Endodermal cell (in vitro differentiated cells): ENCODE measurements around the gene ACTL10. TPM values are rescaled to one million over a fixed set of nuclear protein-coding genes. Genes with fewer than 3 reads are reported as not detected.

ENCODE experiments used
- DNase-seq: peaks from one replicate; pipeline ENCODE4 v3.0.0-alpha.2; 2017
- H3K27ac ChIP-seq: 2 replicates; pipeline ENCODE4 v1.5.1; 2013; ENCODE audit warnings: mild to moderate bottlenecking, low read depth, low read length, moderate library complexity
- H3K27me3 ChIP-seq: 2 replicates; pipeline ENCODE4 v1.6.1; 2013; ENCODE audit warnings: mild to moderate bottlenecking, low read length, moderate library complexity; ENCODE audit not compliant: insufficient read depth, control insufficient read depth, poor library complexity, severe bottlenecking
- H3K36me3 ChIP-seq: 2 replicates; pipeline ENCODE4 v1.7.0; 2013; ENCODE audit warnings: mild to moderate bottlenecking, low read length, moderate library complexity; ENCODE audit not compliant: control insufficient read depth, insufficient read depth
- H3K4me1 ChIP-seq: one replicate; pipeline ENCODE4 v1.7.0; 2013; ENCODE audit warnings: low read length; ENCODE audit not compliant: control insufficient read depth, insufficient read depth
- H3K4me3 ChIP-seq: 2 replicates; pipeline ENCODE4 v1.5.1; 2013; ENCODE audit warnings: mild to moderate bottlenecking, low read length, moderate library complexity
- H3K9ac ChIP-seq: 2 replicates; pipeline ENCODE4 v1.6.1; 2013; ENCODE audit warnings: mild to moderate bottlenecking, low read length, moderate library complexity; ENCODE audit not compliant: poor library complexity, severe bottlenecking; ENCODE audit errors: extremely low read depth
- H3K9me3 ChIP-seq: 2 replicates; pipeline ENCODE4 v1.6.1; 2013; ENCODE audit warnings: mild to moderate bottlenecking, low read length, moderate library complexity; ENCODE audit not compliant: control insufficient read depth
- H3K27ac Mint-ChIP-seq: 2 replicates; pipeline ENCODE4 v1.8.0; 2020; ENCODE audit warnings: mixed read lengths
- H3K27me3 Mint-ChIP-seq: 2 replicates; pipeline ENCODE4 v1.8.0; 2021; ENCODE audit warnings: mild to moderate bottlenecking, mixed read lengths; ENCODE audit not compliant: insufficient read depth
- H3K36me3 Mint-ChIP-seq: 2 replicates; pipeline ENCODE4 v1.8.0; 2020; ENCODE audit warnings: low read depth, mixed read lengths
- H3K4me1 Mint-ChIP-seq: 2 replicates; pipeline ENCODE4 v1.8.0; 2020; ENCODE audit warnings: mixed read lengths
- H3K4me3 Mint-ChIP-seq: 2 replicates; pipeline ENCODE4 v1.8.0; 2020; ENCODE audit warnings: mild to moderate bottlenecking, moderate library complexity, mixed read lengths
- H3K9me3 Mint-ChIP-seq: 2 replicates; pipeline ENCODE4 v1.8.0; 2020; ENCODE audit warnings: mild to moderate bottlenecking, mixed read lengths
- WGBS, 2 experiments: methylation state at CpG; one replicate each; pipeline versions ENCODE4 v1.1.5 to v1.1.7; 2013; ENCODE audit warnings: missing lambda C conversion rate in 2 of 2, mixed read lengths in 1 of 2; ENCODE audit not compliant: insufficient coverage in 1 of 2, insufficient read length in 1 of 2; 5-methylcytosine and 5-hydroxymethylcytosine counted together
- total RNA-seq, 2 donors: library from RNA; stranded (reverse); fragmentation: NEBNext Ultra II Directional in 1 of 2; extraction: Animal tissue kit (Norgen Biotek cat#: 25700) in 1 of 2; gene quantifications; 2 replicates in 1 of 2; 3 replicates in 1 of 2; pipeline ENCODE4 v1.2.1, GENCODE V29; 2021
- TF ChIP-seq, protein P1 (sequence below): fragments of 200-600 bp; sonication (generic); conservative IDR thresholded peaks from 2 replicates; pipeline ENCODE4 v1.5.0; 2021; ENCODE audit warnings: antibody characterized with exemption, mild to moderate bottlenecking

The ACTL10 gene
- total RNA-seq, 2 donors from 2014 or later, result 0.42 TPM; not detected in 1

DNA sequence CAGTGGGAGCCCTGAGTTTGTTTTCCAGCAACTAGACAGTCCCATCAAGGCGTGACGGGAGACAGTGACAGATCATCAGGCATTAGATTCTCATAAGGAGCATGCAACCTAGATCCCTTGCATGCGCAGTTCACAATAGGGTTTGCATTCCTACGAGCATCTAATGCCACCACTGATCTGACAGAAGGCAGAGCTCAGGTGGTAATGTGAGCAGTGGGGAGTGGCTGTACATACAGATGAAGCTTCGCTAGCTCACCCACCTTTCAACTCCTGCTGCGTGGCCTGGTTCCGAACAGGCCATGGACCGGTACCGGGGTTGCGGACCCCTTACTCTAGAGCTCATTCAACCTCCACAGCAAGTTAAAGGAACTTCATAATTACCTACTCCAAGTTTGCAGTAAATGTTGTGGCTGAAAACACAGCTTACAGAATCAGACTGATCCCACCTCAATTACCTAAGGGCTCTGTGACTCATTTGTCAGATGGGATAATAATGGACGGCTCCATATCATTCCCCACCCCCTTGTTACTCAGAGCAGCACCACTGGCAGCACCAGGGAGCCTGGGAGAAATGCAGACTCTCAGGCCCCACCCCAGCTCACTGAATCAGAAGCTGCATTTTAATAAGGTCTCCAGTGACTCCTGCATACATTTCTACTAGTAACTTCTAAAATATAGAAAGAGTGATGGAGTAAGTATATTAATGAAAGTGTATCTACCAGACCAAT is 37.6 kb downstream of the ACTL10 start:
- H3K4me3 Mint-ChIP-seq, result no peak overlapping the region
- Histone ChIP-seq H3K27ac (no peak overlapping the region), H3K4me3 (no peak overlapping the region), H3K9ac (no peak overlapping the region), H3K4me1 (no peaks in the 10 kb centered on the region), H3K27me3 (no peaks in the 10 kb centered on the region), H3K9me3 (no peaks in the 10 kb centered on the region), H3K36me3 (no peaks in the 10 kb centered on the region)
- no peaks in the 10 kb centered on the region for H3K4me1 Mint-ChIP-seq
- TF ChIP-seq, protein P1, sequence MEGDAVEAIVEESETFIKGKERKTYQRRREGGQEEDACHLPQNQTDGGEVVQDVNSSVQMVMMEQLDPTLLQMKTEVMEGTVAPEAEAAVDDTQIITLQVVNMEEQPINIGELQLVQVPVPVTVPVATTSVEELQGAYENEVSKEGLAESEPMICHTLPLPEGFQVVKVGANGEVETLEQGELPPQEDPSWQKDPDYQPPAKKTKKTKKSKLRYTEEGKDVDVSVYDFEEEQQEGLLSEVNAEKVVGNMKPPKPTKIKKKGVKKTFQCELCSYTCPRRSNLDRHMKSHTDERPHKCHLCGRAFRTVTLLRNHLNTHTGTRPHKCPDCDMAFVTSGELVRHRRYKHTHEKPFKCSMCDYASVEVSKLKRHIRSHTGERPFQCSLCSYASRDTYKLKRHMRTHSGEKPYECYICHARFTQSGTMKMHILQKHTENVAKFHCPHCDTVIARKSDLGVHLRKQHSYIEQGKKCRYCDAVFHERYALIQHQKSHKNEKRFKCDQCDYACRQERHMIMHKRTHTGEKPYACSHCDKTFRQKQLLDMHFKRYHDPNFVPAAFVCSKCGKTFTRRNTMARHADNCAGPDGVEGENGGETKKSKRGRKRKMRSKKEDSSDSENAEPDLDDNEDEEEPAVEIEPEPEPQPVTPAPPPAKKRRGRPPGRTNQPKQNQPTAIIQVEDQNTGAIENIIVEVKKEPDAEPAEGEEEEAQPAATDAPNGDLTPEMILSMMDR, result no peak
- H3K36me3 Mint-ChIP-seq, result peaks cover 5% of the 10 kb centered on the region
- WGBS, 2 experiments, result 90 to 97% methylated on average over 8 to 11 of the region's 11 CpGs
- H3K9me3 Mint-ChIP-seq, result peaks cover 42% of the 10 kb centered on the region
- no peak for DNase-seq
- no peak overlapping the region for H3K27ac Mint-ChIP-seq
- H3K27me3 Mint-ChIP-seq, result peaks cover 4% of the 10 kb centered on the region

DNA sequence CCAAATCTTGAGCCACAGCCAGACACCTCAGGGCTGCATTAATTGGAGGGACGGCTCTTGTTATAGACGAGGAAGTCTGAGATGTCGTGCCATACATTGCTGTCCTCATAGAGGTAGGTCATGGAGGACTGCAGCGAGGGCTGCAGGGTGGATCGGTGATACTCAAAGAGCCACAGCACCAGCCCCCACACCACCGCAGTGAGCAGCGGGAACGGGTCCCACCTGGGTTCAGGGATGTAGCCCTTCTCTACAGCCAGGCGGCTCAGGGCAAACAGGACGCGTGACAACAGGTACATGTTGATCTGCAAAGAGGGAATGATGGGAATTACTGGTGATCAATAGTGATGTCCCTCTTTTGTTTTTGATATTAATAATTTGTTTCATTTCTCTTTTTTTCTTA is 40.9 kb downstream of the ACTL10 start:
- 80 to 89% methylated on average over 4 to 11 of the region's 11 CpGs for WGBS, 2 experiments
- H3K27ac ChIP-seq, result no peak overlapping the region
- Mint-ChIP-seq H3K27ac (no peak overlapping the region), H3K9me3 (peaks cover 19% of the 10 kb centered on the region), H3K4me3 (no peak overlapping the region), H3K4me1 (no peaks in the 10 kb centered on the region), H3K27me3 (no peaks in the 10 kb centered on the region), H3K36me3 (no peaks in the 10 kb centered on the region)
- H3K27me3 ChIP-seq, result no peaks in the 10 kb centered on the region
- TF ChIP-seq, protein P1, result no peak
- DNase-seq, result no peak
- no peaks in the 10 kb centered on the region for H3K36me3 ChIP-seq
- no peaks in the 10 kb centered on the region for H3K4me1 ChIP-seq
- no peak overlapping the region for H3K9ac ChIP-seq
- H3K9me3 ChIP-seq, result no peaks in the 10 kb centered on the region
- H3K4me3 ChIP-seq, result no peak overlapping the region

DNA sequence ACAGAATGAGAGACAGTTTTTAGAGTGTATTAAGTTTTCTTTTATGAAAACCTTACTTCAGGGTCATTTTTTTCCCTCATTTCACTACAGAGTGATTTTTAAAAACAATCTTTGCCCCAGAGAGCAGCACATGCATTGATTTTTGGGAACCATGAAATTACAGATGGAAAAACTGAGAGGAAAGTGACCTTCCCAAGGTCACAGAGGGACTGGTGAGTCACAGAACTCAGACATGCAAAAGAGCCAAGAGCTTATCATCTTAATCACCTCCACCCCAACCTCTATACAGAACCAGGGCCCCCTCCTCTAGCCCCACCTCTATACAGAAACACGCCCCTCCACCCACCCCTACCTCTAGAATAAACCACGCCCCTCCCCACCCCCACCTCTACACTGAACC is 42.7 kb downstream of the ACTL10 start:
- H3K36me3 ChIP-seq, result no peaks in the 10 kb centered on the region
- TF ChIP-seq, protein P1, result no peak
- Mint-ChIP-seq H3K9me3 (peaks cover 3% of the 10 kb centered on the region), H3K27ac (no peak overlapping the region), H3K4me3 (no peak overlapping the region), H3K36me3 (no peaks in the 10 kb centered on the region), H3K27me3 (no peaks in the 10 kb centered on the region), H3K4me1 (no peaks in the 10 kb centered on the region)
- 92% methylated on average over 1 of the region's 2 CpGs; no CpG with 5 or more reads in 1 of the 2 experiments for whole genome bisulfite sequencing, 2 experiments
- no peak overlapping the region for H3K27ac ChIP-seq
- H3K27me3 ChIP-seq, result no peaks in the 10 kb centered on the region
- H3K9ac ChIP-seq, result no peak overlapping the region
- no peak overlapping the region for H3K4me3 ChIP-seq
- DNase-seq, result no peak
- H3K9me3 ChIP-seq, result no peaks in the 10 kb centered on the region
- H3K4me1 ChIP-seq, result no peaks in the 10 kb centered on the region
